Left colon (tissue), 2 donors: ENCODE data around the gene FAM234B. TPM values are rescaled to one million over a fixed set of nuclear protein-coding genes. Genes with fewer than 3 reads are reported as not detected.

ENCODE experiments used
- ATAC-seq: fragments of 200-7000 bp; cut with Tn5 transposase; one replicate; pipeline ENCODE4 v1.9.1; 2020; ENCODE audit warnings: mild to moderate bottlenecking, moderate library complexity
- DNase-seq, 2 donors: peaks; one replicate each; pipeline ENCODE4 v3.0.0-alpha.2; 2020
- intact Hi-C, 2 donors: fragments of 100-400 bp; cut with DNase I in 1 of 2; cut with micrococcal nuclease in 1 of 2; formaldehyde crosslinking; loops; one replicate each; pipeline versions ENCODE4 v1.11.2 to v1.14.0; 2022; cut with DNase I, micrococcal nuclease
- total RNA-seq, 2 donors: library from RNA; stranded (reverse); fragmentation: NEBNext Ultra II Directional; extraction: Animal tissue kit (Norgen Biotek cat#: 25700); gene quantifications; one replicate each; pipeline ENCODE4 v1.2.1, GENCODE V29; 2021
- donor health status: DM: no; HTN: no; CAD: no.
- donor health status: DM: yes; HTN: yes; CAD: no.

FAM234B gene
- total RNA-seq, 2 donors from 2014 or later, result 1.3 to 1.7 TPM

- ATAC-seq, result no peak
- intact Hi-C loops, result no loop called here
Observed at GRCh38 chr12:13130981-13131380, 86.8 kb downstream of the FAM234B start.

More at GRCh38 chr12:13130981-13131380, 86.8 kb downstream of the FAM234B start:
- DNase-seq, result no peak

Other genes starting within 250 kb of the FAM234B start
- 10 to 100 TPM; 30.5 to 31.0 TPM for gene DDX47, start 231.0 kb upstream of the FAM234B start, total RNA-seq
- gene GPRC5A, start 152.8 kb upstream of the FAM234B start, total RNA-seq, result 100 to 1,000 TPM; 206 to 463 TPM
- under 1 TPM in 1 of 2 donors, not detected in 1; 0.28 TPM for gene GPRC5D, start 92.2 kb upstream of the FAM234B start, total RNA-seq
- gene HEBP1, start 44.1 kb upstream of the FAM234B start, total RNA-seq, result 10 to 100 TPM; 26.0 to 62.9 TPM
- not detected for gene GSG1, start 59.3 kb downstream of the FAM234B start, total RNA-seq
- 1,000 to 10,000 TPM in 1 of 2 donors, 100 to 1,000 TPM in 1; 459 to 1,135 TPM for gene EMP1, start 152.3 kb downstream of the FAM234B start, total RNA-seq